ENCODE data around the gene SEPTIN1. TPM values are rescaled to one million over a fixed set of nuclear protein-coding genes. Genes with fewer than 3 reads are reported as not detected.
"Not testable (repeated sequence)": the region's sequence is repeated elsewhere in the genome, so short reads cannot be mapped to it uniquely, and the experiment has no call there.

SEPTIN1 gene
- total and polyA plus RNA-seq, 2 of the 4 experiments (the other 2 are of a cell fraction), result 0.24 TPM; not detected in 1

- Histone ChIP-seq H3K4ac (ENCODE audit: low read depth, low read length) (no peak overlapping the region), H3K9ac (ENCODE audit: low read depth, low read length) (no peak overlapping the region), H2BK15ac (ENCODE audit: low read depth, low read length) (no peak overlapping the region), H3K4me2 (ENCODE audit: low read depth, low read length) (no peak overlapping the region), H4K20me1 (ENCODE audit: insufficient read depth, low read length) (no peaks in the 10 kb centered on the region), H4K5ac (ENCODE audit: low read depth, low read length) (no peak overlapping the region), H2AK9ac (replicated peaks; ENCODE audit: low read depth, low read length, poor library complexity) (no peak overlapping the region), H3K23ac (ENCODE audit: low read depth, low read length) (no peak overlapping the region), H4K91ac (ENCODE audit: insufficient read depth, low read depth, low read length) (no peak overlapping the region), H2AK5ac (ENCODE audit: low read depth, low read length) (no peak overlapping the region), H2BK20ac (ENCODE audit: low read depth, low read length) (no peak overlapping the region), H3K18ac (ENCODE audit: low read depth, low read length) (no peak overlapping the region), H3K9me1 (ENCODE audit: insufficient read depth, low read length) (peaks cover 6% of the 10 kb centered on the region; the same call in 1 of the 2 replicates), H2AFZ (replicated peaks; ENCODE audit: low read length, poor library complexity) (no peak overlapping the region), H3K27ac (ENCODE audit: insufficient read depth, low read length) (no peak overlapping the region), H3K9me3 (ENCODE audit: control insufficient read depth, insufficient read depth, low read length) (no peaks in the 10 kb centered on the region), H2BK120ac (ENCODE audit: low read depth, low read length) (no peak overlapping the region), H3K4me3 (ENCODE audit: insufficient read depth, low read depth, low read length) (no peak overlapping the region), H2BK5ac (ENCODE audit: low read depth, low read length, poor library complexity, severe bottlenecking) (no peak overlapping the region), H4K8ac (ENCODE audit: low read depth in 2 of 2, low read length in 2 of 2) (no peak overlapping the region), H3K79me1 (ENCODE audit: low read depth in 1 of 2, low read length in 2 of 2) (peaks cover 3 to 4% of the 10 kb centered on the region in 2 experiments; a peak in 2 of 4 replicates), H3K14ac (replicated peaks; ENCODE audit: low read depth, low read length) (no peak overlapping the region), H3K36me3 (ENCODE audit: control insufficient read depth, insufficient read depth, low read length) (no peaks in the 10 kb centered on the region), H3K4me1 (ENCODE audit: control insufficient read depth, insufficient read depth, low read length) (peaks cover 3% of the 10 kb centered on the region; the same call in 1 of the 2 replicates), H3K27me3 (ENCODE audit: control insufficient read depth, insufficient read depth, low read length) (no peaks in the 10 kb centered on the region), H3K56ac (ENCODE audit: extremely low read depth, insufficient read depth, low read length) (no peak overlapping the region)
- no peak for ATAC-seq (ENCODE audit: low read depth)
- ChIA-PET POLR2A (ENCODE audit: unreplicated experiment) (no interaction called here), CTCF (no interaction called here)
- in situ Hi-C loops (cut with MboI; ENCODE audit: low sequenced_read_pairs) (no loop called here), intact Hi-C loops (cut with micrococcal nuclease) (no loop called here), dilution Hi-C loops (cut with HindIII; ENCODE audit: low sequenced_read_pairs, unreplicated experiment) (no loop called here)
- BruUV-seq (replicated peaks), result no TSS peak
- DNase-seq, result no peak
- TF ChIP-seq MXI1 (IDR thresholded peaks at IDR 0.05; ENCODE audit: borderline replicate concordance, low read depth, low read length), result no peak
- TF ChIP-seq, protein P1, sequence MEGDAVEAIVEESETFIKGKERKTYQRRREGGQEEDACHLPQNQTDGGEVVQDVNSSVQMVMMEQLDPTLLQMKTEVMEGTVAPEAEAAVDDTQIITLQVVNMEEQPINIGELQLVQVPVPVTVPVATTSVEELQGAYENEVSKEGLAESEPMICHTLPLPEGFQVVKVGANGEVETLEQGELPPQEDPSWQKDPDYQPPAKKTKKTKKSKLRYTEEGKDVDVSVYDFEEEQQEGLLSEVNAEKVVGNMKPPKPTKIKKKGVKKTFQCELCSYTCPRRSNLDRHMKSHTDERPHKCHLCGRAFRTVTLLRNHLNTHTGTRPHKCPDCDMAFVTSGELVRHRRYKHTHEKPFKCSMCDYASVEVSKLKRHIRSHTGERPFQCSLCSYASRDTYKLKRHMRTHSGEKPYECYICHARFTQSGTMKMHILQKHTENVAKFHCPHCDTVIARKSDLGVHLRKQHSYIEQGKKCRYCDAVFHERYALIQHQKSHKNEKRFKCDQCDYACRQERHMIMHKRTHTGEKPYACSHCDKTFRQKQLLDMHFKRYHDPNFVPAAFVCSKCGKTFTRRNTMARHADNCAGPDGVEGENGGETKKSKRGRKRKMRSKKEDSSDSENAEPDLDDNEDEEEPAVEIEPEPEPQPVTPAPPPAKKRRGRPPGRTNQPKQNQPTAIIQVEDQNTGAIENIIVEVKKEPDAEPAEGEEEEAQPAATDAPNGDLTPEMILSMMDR (conservative IDR thresholded peaks at IDR 0.05; ENCODE audit: low read depth, low read length), result no peak
- TF ChIP-seq CEBPB (IDR thresholded peaks at IDR 0.05; ENCODE audit: low read depth, low read length), result no peak
- TF ChIP-seq FOS (IDR thresholded peaks at IDR 0.05; ENCODE audit: low read depth, low read length), result no peak
- TF ChIP-seq NFE2L2 (IDR thresholded peaks at IDR 0.05; ENCODE audit: low read depth, low read length), result no peak
- WGBS, 2 experiments (ENCODE audit: extremely low coverage in 2 of 2, insufficient read length in 1 of 2), result 88% methylated on average over 4 of the region's 13 CpGs; no CpG with 5 or more reads in 1 of the 2 experiments
These were observed 41.7 kb downstream of the SEPTIN1 start for GRCh38 chr16:30340621-30341020.

GRCh38 chr16:30338715-30339114 lies 43.6 kb downstream of the SEPTIN1 start:
- H2BK5ac ChIP-seq (ENCODE audit: low read depth, low read length, poor library complexity, severe bottlenecking); dilution Hi-C loops (cut with HindIII; ENCODE audit: low sequenced_read_pairs, unreplicated experiment); H4K5ac ChIP-seq (ENCODE audit: low read depth, low read length); H4K8ac ChIP-seq (ENCODE audit: low read depth in 2 of 2, low read length in 2 of 2); ATAC-seq (ENCODE audit: low read depth); H4K91ac ChIP-seq (ENCODE audit: insufficient read depth, low read depth, low read length); H3K36me3 ChIP-seq (ENCODE audit: control insufficient read depth, insufficient read depth, low read length); H3K23ac ChIP-seq (ENCODE audit: low read depth, low read length); H4K20me1 ChIP-seq (ENCODE audit: insufficient read depth, low read length); H3K4me1 ChIP-seq (ENCODE audit: control insufficient read depth, insufficient read depth, low read length); H3K9ac ChIP-seq (ENCODE audit: low read depth, low read length); CTCF ChIA-PET; H3K9me3 ChIP-seq (ENCODE audit: control insufficient read depth, insufficient read depth, low read length); H3K4me2 ChIP-seq (ENCODE audit: low read depth, low read length); H2BK120ac ChIP-seq (ENCODE audit: low read depth, low read length); H3K18ac ChIP-seq (ENCODE audit: low read depth, low read length); H3K27ac ChIP-seq (ENCODE audit: insufficient read depth, low read length); H3K56ac ChIP-seq (ENCODE audit: extremely low read depth, insufficient read depth, low read length); DNase-seq; H2AFZ ChIP-seq (replicated peaks; ENCODE audit: low read length, poor library complexity); H3K14ac ChIP-seq (replicated peaks; ENCODE audit: low read depth, low read length); H3K27me3 ChIP-seq (ENCODE audit: control insufficient read depth, insufficient read depth, low read length); H2AK9ac ChIP-seq (replicated peaks; ENCODE audit: low read depth, low read length, poor library complexity); in situ Hi-C loops (cut with MboI; ENCODE audit: low sequenced_read_pairs); BruUV-seq (replicated peaks); H3K4me3 ChIP-seq (ENCODE audit: insufficient read depth, low read depth, low read length); H3K79me1 ChIP-seq (ENCODE audit: low read depth in 1 of 2, low read length in 2 of 2); H2BK20ac ChIP-seq (ENCODE audit: low read depth, low read length); POLR2A ChIA-PET (ENCODE audit: unreplicated experiment); intact Hi-C loops (cut with micrococcal nuclease); H2BK15ac ChIP-seq (ENCODE audit: low read depth, low read length); H3K9me1 ChIP-seq (ENCODE audit: insufficient read depth, low read length); H3K4ac ChIP-seq (ENCODE audit: low read depth, low read length); H2AK5ac ChIP-seq (ENCODE audit: low read depth, low read length): not testable (repeated sequence)
- WGBS, 2 experiments (ENCODE audit: extremely low coverage in 2 of 2, insufficient read length in 1 of 2), result no CpG with 5 or more reads among the region's 5 CpGs

All from IMR-90 (cell line).